HG03432 (cell line): ENCODE results near the gene RBM28.

Source experiments
- ATAC-seq: cut with Tn5 transposase; IDR thresholded peaks from one replicate; pipeline ENCODE4 v1.9.1; 2021; ENCODE audit warnings: mild to moderate bottlenecking, moderate library complexity; ENCODE audit not compliant: unreplicated experiment

RBM28 gene

DNA sequence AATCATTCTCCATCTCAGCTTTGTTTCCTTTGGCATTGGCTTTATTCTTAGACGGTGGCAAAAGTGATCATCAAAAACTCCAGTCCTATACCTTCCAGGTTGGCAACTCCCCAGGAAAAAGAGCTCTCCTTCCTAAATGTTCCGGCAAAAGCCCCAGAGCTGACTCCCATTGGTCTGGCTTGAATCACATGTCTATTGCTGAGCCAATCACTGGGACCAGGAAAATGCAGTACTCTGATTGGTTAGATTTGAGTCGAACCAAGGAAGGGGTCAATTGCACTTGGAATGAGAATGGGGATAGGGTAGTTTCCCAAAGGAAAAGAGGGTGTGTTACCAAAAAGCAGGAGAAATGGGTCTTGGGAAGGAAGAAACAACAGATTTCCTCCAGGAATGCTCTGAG lies 80.3 kb downstream of the RBM28 start:
- no peak for ATAC-seq

DNA sequence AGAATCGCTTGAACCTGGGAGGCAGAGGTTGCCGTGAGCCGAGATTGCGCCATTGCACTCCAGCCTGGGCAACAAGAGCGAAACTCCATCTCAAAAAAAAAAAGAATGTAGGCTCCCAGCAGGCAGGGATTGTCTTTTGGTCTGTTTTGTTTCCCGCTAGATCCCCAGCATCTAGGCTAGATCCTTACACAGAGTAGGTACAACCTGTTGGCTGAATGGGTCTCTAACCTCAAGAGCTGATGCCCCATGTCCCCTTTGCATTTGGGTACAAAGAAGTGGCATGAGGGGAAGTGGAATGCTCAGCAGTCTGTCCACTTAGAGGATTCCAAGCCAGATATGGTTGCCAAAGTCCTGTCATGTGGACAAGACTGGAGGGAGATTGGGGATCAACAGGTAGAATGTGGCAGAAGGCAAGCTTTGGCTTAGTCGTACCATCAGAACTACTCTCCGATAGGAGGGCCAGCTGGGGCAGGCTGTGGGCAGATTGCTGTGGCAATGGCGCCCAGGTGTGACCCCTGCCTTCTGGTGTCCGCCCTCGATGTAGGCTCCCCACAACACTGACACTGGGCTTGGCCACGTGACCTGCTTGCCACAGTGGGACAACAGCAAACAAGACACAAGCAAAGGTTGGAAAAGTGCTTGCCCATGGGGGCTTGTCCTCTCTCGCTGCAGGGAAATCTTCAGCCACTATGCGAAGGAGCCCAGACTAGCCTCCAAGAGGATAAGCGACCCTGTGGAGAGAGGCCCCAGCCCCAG lies 81.3 kb downstream of the RBM28 start:
- ATAC-seq: no peak

DNA sequence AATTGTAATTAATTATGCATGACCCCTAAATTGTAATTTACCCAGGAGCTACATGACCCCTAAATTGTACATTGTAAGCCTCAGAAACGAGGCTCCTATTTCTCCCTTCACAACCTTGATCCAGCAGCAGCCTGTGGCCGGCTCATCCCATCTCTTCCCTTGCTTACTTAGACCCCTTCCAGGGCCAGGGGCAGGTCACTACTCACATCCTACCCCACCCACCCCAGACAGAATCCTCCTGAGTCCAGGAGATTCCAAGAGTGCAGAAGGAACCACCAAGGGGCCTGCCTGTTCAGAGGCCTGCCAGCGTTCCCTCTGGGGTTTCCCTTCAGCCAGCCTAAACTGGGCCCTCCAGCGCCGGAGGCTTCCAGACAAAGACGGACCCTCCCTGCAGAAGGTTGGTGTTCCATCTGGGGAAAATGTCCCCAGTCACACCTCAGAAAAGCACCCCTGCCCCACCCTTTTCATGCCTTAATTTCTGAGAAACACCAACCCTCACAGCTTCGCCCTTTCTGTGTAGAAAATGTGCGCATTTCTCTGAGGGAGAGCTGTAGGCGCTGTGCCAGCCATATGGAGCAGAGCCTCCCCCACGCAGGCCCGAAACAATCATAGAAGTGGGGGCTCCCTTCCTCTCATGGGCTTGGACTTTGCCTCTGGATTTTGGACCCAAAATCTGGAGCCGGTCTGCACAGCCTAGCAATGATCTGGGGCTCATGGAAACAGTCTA lies 83.5 kb downstream of the RBM28 start:
- no peak for ATAC-seq

DNA sequence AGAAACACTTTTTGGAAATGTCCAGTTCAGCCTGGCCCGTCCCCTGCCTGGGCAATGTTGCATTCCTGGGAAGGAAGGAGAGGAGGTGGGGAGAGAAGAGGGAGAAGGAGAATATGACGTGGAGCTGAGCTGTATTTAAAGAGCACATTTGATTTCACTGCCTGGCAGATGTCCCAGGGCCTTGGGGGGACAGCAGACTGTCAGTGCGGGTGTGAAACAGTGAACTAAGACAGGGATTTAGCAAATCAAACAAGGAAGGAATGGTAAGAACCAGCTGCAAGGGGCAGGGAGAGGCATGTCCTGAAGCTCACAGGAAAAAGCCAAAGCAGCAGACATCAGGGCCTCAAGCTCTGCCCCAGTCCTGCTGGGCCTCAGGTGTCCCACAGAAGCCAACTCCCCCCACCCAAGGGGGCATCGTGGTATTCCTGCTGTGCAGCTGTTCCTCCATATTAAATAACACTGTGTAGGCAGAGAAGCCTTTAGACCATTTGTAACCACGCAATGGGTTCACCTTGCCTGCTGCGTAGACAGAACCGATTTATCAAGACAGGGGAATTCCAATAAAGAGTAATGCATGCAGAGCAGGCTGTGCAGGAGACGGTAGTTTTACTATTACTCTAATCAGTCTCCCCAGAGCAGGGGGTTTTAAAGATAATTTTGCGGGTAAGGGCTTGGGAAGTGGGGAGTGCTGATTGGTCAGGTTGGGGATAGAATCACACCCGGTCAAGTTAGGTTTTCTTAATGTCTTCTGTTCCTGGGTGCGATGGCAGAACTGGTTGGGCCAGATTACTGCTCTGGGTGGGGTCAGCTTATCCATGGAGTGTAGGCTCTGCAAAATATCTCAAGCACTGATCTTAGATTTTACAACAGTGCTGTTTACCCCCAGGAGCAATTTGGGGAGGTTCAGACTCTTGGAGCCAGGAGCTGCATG lies 84.3 kb downstream of the RBM28 start:
- ATAC-seq: no peak

DNA sequence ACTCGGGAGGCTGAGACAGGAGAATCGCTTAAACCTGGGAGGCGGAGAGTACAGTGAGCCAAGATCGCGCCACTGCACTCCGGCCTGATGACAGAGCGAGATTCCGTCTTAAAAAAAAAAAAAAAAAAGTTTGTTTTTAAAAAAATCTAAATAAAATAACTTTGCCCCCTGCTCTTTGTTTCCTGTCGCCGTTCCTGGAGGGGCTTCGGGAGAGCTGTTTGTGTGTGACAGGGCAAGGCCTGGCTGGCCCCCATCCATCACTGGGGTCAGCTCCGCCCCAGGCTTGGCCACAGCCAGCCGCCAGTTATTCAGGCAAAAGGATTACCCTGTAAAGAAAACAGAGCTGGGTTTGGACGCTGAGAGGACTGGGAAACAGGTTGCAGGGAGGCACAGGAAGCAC lies 86.2 kb downstream of the RBM28 start:
- no peak for ATAC-seq

DNA sequence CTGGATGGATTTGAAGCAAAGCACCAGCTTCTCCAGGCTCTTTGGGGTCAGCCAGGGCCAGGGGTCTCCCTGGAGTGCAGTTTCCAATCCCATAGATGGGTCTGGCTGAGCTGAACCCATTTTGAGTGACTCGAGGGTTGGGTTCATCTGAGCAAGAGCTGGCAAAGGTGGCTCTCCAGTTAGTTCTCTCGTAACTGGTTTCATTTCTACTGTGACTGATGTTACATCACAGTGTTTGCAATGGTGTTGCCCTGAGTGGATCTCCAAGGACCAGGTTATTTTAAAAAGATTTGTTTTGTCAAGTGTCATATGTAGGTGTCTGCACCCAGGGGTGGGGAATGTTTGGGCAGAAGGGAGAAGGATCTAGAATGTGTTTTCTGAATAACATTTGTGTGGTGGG lies 88.4 kb downstream of the RBM28 start:
- ATAC-seq: no peak

DNA sequence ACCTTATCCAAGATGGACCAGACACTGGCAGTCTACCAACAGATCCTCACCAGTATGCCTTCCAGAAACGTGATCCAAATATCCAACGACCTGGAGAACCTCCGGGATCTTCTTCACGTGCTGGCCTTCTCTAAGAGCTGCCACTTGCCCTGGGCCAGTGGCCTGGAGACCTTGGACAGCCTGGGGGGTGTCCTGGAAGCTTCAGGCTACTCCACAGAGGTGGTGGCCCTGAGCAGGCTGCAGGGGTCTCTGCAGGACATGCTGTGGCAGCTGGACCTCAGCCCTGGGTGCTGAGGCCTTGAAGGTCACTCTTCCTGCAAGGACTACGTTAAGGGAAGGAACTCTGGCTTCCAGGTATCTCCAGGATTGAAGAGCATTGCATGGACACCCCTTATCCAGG lies 89.2 kb downstream of the RBM28 start:
- no peak for ATAC-seq

DNA sequence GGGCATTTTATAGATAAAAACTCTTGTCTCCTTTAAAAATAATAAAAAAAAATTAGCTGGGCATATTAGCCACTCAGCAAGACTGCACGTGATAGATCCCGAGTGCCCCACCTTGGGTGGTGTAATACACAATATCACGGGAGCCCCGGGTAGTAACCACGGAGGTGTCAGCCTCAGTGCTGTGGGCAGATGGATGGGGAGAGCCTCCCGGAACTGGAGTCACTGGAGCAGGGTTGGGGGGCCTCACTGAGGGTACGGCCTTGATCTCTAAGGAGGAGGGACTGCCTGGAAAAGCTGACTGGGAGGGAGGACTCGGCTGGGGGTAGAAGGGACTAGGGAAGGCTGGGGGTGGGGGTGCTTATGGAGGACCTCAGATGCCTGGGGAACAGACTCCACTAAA lies 90.0 kb downstream of the RBM28 start:
- no peak for ATAC-seq

DNA sequence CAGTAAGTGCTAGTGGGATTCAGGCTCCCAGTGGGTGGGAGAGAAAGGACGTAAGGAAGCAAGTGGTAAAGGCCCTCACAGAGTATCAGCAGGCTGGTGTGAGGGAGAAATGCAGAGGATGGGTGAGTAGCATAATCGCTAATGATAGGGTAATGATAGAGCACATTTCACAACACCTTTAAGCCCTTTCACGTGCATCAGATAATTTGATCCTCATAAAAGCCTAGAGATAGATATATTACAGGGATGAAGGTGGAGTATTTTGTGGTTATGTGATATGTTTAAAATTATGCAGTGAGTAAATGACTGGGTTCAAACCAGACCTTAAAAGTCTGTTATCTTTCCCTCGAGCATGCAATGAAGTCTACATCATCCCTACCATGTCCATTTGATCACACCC lies 92.4 kb downstream of the RBM28 start:
- ATAC-seq: no peak
